T47D (cell line): ENCODE data around the gene LRBA.
A peak's percentile ranks its signal among the peaks of the same experiment; 100 is the strongest.
"Not testable (repeated sequence)": the region's sequence is repeated elsewhere in the genome, so short reads cannot be mapped to it uniquely, and the experiment has no call there.

Source experiments
- DNase-seq, 2 experiments: peaks; one replicate each; pipeline versions ENCODE4 v3.0.0 to v3.0.0-alpha.2; 2011 to 2012; ENCODE audit warnings: low read depth in 1 of 2, low spot score in 1 of 2
- JUND ChIP-seq: IDR thresholded peaks from 2 replicates; pipeline ENCODE4 v1.6.1; 2012; ENCODE audit warnings: low read depth
- in situ Hi-C: cut with HindIII; loops from 2 replicates; pipeline ENCODE4 v1.10.0; 2016; ENCODE audit warnings: low sequenced_read_pairs, low pct_unique_long_range_greater_than_20kb

The LRBA gene

DNA sequence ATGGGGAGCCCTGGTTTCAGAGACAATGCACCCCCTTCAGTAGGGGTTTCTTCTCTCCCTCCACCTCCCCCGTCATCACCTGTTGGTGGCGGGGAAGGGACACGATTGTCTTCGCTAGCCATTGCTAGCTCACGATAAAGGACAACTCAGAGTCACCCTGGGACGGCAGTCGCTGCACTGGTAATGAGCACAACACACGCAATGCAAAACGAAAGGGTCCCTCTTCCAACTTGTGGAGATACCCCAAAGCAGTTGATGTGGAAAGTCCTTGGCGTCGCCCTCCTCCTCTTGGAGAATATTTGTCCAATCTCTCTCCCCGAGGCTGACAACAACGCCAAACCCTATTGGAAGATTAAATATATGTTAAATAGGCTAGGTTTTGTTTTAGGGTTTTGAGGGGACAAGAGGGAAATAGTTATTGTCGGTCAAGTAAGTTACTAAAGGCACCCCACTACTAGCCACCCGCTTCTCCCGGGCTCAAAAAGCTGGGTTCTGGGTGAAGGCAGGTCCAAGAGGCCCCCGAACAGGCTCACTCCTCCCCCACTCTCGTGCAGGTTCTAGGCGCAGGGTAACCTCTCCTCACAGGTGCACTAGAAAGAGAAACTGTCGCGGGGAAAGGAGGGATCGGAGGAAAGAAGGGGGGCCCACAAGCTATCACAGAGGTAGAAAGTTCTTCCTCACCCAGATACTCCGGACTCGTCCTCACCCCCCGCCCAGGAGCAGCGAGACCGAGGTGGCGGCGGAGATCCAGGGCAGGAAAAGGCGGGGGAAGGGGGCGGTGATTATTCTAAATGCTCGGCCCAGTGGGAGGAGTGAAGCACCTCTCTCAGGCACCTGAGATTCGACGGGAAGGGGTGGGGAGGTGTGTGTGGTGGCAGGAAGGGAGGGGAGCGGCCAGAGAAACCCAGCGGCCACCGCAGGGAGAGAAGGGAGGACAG, at the start of gene LRBA:
LRBA (minus strand) TSS at position 764 of the 938 bp plus-strand sequence; CDS start at position 122, 642 bp downstream.
- in situ Hi-C loops = no loop called here
- TF ChIP-seq JUND = no peak
- DNase-seq = peak; percentile 42 to 95

DNA sequence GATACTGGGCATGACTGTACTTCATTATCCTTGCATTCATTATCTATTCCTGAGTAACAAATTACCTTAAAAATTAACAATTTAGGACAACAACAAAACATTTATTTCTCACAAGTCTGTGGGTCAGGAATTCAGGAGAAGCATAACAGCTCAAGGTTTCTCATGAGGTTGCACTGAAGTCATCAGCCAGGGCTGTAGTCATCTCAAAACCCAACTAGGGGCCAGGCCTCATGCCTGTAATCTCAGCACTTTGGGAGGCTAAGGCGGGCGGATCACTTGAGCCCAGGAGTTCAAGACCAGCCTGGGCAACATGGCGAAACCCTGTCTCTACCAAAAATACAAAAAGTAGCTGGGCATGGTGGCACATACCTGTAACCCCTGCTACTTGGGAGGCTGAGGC, 48.1 kb upstream of the LRBA start:
- DNase-seq, in situ Hi-C loops: not testable (repeated sequence)

DNA sequence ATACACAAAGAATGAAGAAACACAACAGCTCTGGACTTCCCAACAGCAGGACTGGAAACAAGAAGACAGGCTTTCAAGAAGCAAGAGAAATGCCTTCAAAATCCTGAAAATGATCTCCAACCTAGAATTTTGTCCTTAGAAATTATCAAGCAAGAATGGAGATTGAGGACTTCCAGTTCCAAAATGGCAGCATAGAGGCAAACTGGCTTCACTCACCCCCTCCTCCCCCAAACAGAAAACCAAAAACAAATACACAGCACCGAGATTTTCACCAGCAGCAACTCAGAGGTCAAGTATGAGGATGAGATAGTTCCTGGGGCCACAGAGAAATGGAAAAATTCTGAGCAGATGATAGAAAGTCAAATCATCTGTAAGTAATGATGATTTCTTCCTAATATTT, 40.5 kb upstream of the LRBA start:
- no peak for DNase-seq
- no peak for TF ChIP-seq JUND
- in situ Hi-C loops = no loop called here

DNA sequence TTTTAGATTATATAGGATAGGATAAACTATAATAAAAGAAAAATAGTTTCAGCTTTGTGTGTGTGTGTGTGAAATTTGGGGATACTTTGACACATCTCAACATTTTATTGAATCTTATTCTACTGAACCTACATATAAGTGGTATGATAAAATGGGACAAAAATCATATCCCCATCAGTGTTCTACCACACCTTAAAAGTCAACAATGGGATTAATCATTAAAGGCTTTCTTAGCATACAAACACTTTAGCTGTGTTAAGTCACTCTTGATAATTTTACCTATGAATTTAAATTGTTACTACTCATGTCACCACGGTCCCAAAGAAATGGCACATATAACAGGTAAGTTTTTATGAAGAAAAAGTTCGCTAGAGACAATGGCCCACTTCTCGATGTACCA, 37.7 kb upstream of the LRBA start:
- in situ Hi-C loops = no loop called here
- no peak for DNase-seq
- no peak for TF ChIP-seq JUND

GRCh38 chr4:151049430-151049884, 34.4 kb upstream of the LRBA start:
- DNase-seq = no peak
- in situ Hi-C loops = no loop called here
- TF ChIP-seq JUND = no peak

DNA sequence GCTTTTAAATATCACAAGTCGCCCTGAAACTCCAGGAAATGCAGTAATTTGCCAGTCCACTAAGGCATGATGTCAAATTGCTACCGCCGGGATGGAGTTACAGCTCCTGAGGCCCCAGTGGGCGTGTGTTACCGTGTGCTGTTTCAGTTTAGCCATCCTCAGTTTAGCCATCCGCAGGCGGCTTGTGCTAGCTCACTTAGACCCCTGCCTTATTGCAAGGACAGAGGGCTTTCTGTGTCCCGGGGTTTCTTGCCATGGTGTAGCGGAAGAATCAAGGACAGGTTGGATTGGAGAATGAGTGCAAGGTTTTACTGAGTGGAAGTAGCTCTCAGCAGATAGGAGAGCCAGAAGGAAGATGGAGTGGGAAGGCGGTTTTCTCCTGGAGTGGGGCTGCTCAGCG, 33.8 kb upstream of the LRBA start:
- in situ Hi-C loops = no loop called here
- TF ChIP-seq JUND = no peak
- DNase-seq = no peak

- no peak for DNase-seq
These were observed 31.5 kb upstream of the LRBA start for GRCh38 chr4:151046609-151047008.

DNA sequence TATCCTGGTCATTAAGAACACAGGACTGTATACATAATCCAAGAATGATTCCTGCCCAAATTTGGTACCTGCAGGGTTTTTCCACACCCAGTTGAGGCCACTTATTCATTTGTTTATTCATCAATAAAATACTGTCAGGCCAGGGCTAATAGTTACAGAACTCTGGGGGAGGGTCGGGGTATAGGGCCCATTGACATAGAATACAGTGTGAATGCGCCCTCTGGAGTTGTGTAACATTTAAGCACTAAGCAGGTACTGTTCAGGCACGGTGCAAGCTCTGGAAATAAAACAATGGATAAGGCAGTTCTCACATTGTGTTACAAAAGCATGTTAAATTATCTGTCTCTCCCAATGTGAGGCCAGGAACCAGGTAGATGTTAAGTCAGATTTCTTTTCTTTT, 30.8 kb upstream of the LRBA start:
- DNase-seq = peak; percentile 14 to 60
- in situ Hi-C loops = no loop called here

More at GRCh38 chr4:151046609-151047008, 31.5 kb upstream of the LRBA start:
- TF ChIP-seq JUND = no peak
- in situ Hi-C loops = no loop called here

GRCh38 chr4:151043803-151044515, 28.9 kb upstream of the LRBA start:
- no peak for DNase-seq
- in situ Hi-C loops = no loop called here
- TF ChIP-seq JUND = no peak

More for the DNA sequence above, 30.8 kb upstream of the LRBA start:
- no peak for TF ChIP-seq JUND

DNA sequence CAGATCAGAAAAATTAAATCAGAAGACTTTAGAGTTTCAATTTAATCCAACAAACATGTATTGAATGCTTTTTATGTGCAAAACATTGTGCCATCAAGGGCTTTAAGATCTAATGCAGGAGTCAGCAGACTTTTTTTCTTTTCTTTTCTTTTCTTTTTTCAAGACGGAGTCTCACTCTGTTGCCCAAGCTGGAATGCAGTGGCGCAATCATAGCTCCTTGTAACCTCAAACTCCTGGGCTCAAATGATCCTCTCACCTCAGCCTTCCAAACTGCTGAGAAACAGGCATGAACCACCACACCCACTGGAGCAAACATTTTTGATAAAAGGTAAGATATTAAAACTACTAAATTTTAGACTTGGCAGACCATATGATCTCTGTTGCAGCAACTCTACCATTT, 24.6 kb upstream of the LRBA start:
- DNase-seq = no peak

GRCh38 chr4:151038452-151039157, 23.5 kb upstream of the LRBA start:
- in situ Hi-C loops = no loop called here

More for the DNA sequence above, 24.6 kb upstream of the LRBA start:
- in situ Hi-C loops = no loop called here
- TF ChIP-seq JUND = no peak

DNA sequence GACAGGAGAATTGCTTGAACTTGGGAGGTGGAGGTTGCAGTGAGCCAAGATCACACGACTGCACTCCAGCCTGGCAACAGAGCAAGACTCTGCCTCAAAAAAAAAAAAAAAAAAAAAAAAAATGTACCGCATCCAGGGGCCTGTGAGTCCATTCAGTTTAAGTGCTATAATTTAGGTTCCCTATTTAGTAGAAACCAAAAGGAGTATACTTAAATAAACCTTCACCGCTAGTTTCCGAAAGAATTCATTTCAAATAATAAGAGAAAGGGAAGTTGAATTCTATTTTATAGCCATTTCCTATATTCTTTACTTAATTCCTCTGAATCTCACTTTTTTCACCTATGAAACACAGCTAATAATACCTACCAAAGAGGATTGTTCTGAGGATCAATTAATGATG, 20.8 kb upstream of the LRBA start:
- no peak for DNase-seq
- in situ Hi-C loops = no loop called here
- TF ChIP-seq JUND = no peak

More at GRCh38 chr4:151038452-151039157, 23.5 kb upstream of the LRBA start:
- no peak for DNase-seq
- TF ChIP-seq JUND = no peak
